HCT116 (cell line): ENCODE measurements around the gene OR1F1. TPM values are rescaled to one million over a fixed set of nuclear protein-coding genes. Genes with fewer than 3 reads are reported as not detected.

Experiments
- ATAC-seq: fragments of 200-7000 bp; cut with Tn5 transposase; 2 replicates; pipeline ENCODE4 v1.9.1; 2020; ENCODE audit warnings: mild to moderate bottlenecking, moderate library complexity
- BruUV-seq: library from RNA; stranded (reverse); fragments of 400-500 nt; replicated peaks from 2 replicates; lab custom pipeline; 2021; lab: Mats Ljungman, UMichigan
- CTCF ChIA-PET: fragments of 300-600 bp; sonication (Branson Sonifier 250); formaldehyde crosslinking; loops from one replicate; lab custom pipeline; 2021; ENCODE audit warnings: antibody characterized with exemption; lab: Charles Lee
- POLR2A ChIA-PET: fragments of 300-600, 350-600 bp; sonication (Branson Sonifier 250); formaldehyde crosslinking; loops from one replicate; lab custom pipeline; 2021; ENCODE audit warnings: antibody characterized with exemption; lab: Charles Lee
- RAD21 ChIA-PET, 2 experiments: fragments of 300-600 bp; sonication (Branson Sonifier 250); formaldehyde crosslinking; loops; one replicate each; lab custom pipeline; 2023; ENCODE audit warnings: low total read pairs in 2 of 2; ENCODE audit not compliant: uncharacterized antibody in 2 of 2, unreplicated experiment in 2 of 2, low non-redundant PET in 1 of 2; lab: Charles Lee
- DNase-seq: peaks from one replicate; pipeline ENCODE4 v3.0.0-alpha.2; 2010; ENCODE audit warnings: low read depth, low spot score
- H2AFZ ChIP-seq: fragments of 200-600 bp; shearing (Covaris generic), sonication (generic); 2 replicates; pipeline ENCODE4 v1.6.1; 2017; ENCODE audit warnings: low read depth, mixed run types, mixed read lengths, antibody characterized with exemption, low read length; ENCODE audit not compliant: poor library complexity, severe bottlenecking
- H3K27ac ChIP-seq: 2 replicates; pipeline ENCODE4 v1.5.1; 2012; ENCODE audit warnings: low read depth, low read length
- H3K27me3 ChIP-seq: fragments of 200-600 bp; sonication (generic); 2 replicates; pipeline ENCODE4 v1.6.1; 2016; ENCODE audit warnings: mixed run types, low read length, mixed read lengths; ENCODE audit not compliant: insufficient read depth
- H3K36me3 ChIP-seq, 2 experiments: fragments of 200-500 bp in 1 of 2; fragments of 200-600 bp in 1 of 2; sonication (Bioruptor generic) in 1 of 2; sonication (generic) in 1 of 2; 2 replicates each; pipeline versions ENCODE4 v1.5.1 to v1.6.1; 2014 to 2016; ENCODE audit warnings: low read length in 2 of 2, inconsistent platforms in 1 of 2, mixed read lengths in 1 of 2, mixed run types in 1 of 2; ENCODE audit not compliant: insufficient read depth in 2 of 2, control insufficient read depth in 1 of 2
- H3K4me1 ChIP-seq, 2 experiments: fragments of 200-600 bp in 1 of 2; sonication (generic) in 1 of 2; 2 replicates each; pipeline versions ENCODE4 v1.5.1 to v1.6.1; 2012 to 2017; ENCODE audit warnings: low read length in 2 of 2, inconsistent platforms in 1 of 2, mild to moderate bottlenecking in 1 of 2, mixed read lengths in 1 of 2, mixed run types in 1 of 2, moderate library complexity in 1 of 2; ENCODE audit not compliant: insufficient read depth in 2 of 2, control insufficient read depth in 1 of 2
- H3K4me2 ChIP-seq: fragments of 200-600 bp; sonication (generic); 2 replicates; pipeline ENCODE4 v1.6.1; 2017; ENCODE audit warnings: mixed run types, low read length, mixed read lengths
- H3K4me3 ChIP-seq, 2 experiments: fragments of 200-600 bp in 1 of 2; sonication (generic) in 1 of 2; replicated peaks in 1 of 2; 2 replicates each; pipeline ENCODE4 v1.5.1; 2011 to 2016; ENCODE audit warnings: low read length in 2 of 2, control low read depth in 1 of 2, low read depth in 1 of 2, mild to moderate bottlenecking in 1 of 2, mixed read lengths in 1 of 2, mixed run types in 1 of 2
- H3K79me2 ChIP-seq: fragments of 200-600 bp; sonication (generic); 2 replicates; pipeline ENCODE4 v1.6.1; 2017; ENCODE audit warnings: mild to moderate bottlenecking, mixed run types, low read length, moderate library complexity, mixed read lengths; ENCODE audit not compliant: insufficient read depth
- H3K9ac ChIP-seq: fragments of 200-600 bp; sonication (generic); 2 replicates; pipeline ENCODE4 v1.6.1; 2016; ENCODE audit warnings: low read length, mixed read lengths
- H3K9me2 ChIP-seq: fragments of 200-600 bp; sonication (generic), shearing (Covaris generic); 2 replicates; pipeline ENCODE4 v1.6.1; 2017; ENCODE audit warnings: mixed run types, mild to moderate bottlenecking, moderate library complexity; ENCODE audit not compliant: insufficient read depth
- H3K9me3 ChIP-seq, 2 experiments: fragments of 200-500 bp in 1 of 2; fragments of 200-600 bp in 1 of 2; sonication (Bioruptor generic) in 1 of 2; sonication (generic) in 1 of 2; 2 replicates each; pipeline ENCODE4 v1.6.1; 2014 to 2017; ENCODE audit warnings: low read length in 2 of 2, mixed read lengths in 2 of 2, inconsistent platforms in 1 of 2, low read depth in 1 of 2, mild to moderate bottlenecking in 1 of 2, mixed run types in 1 of 2, moderate library complexity in 1 of 2; ENCODE audit not compliant: control insufficient read depth in 1 of 2, insufficient read depth in 1 of 2
- H4K20me1 ChIP-seq: fragments of 200-600 bp; sonication (generic), shearing (Covaris generic); 2 replicates; pipeline ENCODE4 v1.6.1; 2017; ENCODE audit warnings: mixed run types, mild to moderate bottlenecking, moderate library complexity; ENCODE audit not compliant: insufficient read depth
- CEBPB ChIP-seq: IDR thresholded peaks from 2 replicates; pipeline ENCODE4 v1.6.1; 2012; ENCODE audit warnings: low read depth
- EZH2 ChIP-seq: fragments of 200-600 bp; sonication (generic); IDR thresholded peaks from 2 replicates; pipeline ENCODE4 v1.6.1; 2017; ENCODE audit warnings: antibody characterized with exemption, mixed run types
- JUND ChIP-seq: IDR thresholded peaks from 2 replicates; pipeline ENCODE4 v1.6.1; 2012
- POLR2AphosphoS5 ChIP-seq: IDR thresholded peaks from 2 replicates; pipeline ENCODE4 v1.6.1; 2011; ENCODE audit warnings: mild to moderate bottlenecking, low read depth, low read length, moderate library complexity
- SIN3A ChIP-seq: IDR thresholded peaks from 2 replicates; pipeline ENCODE4 v1.6.1; 2012; ENCODE audit warnings: low read depth
- YY1 ChIP-seq: IDR thresholded peaks from 2 replicates; pipeline ENCODE4 v1.6.1; 2011; ENCODE audit warnings: low read length, low read depth, moderate library complexity, mild to moderate bottlenecking; ENCODE audit not compliant: insufficient replicate concordance; ENCODE audit errors: extremely low read depth
- ZBTB33 ChIP-seq: IDR thresholded peaks from 2 replicates; pipeline ENCODE4 v1.6.1; 2011; ENCODE audit warnings: mild to moderate bottlenecking, low read length, moderate library complexity; ENCODE audit not compliant: insufficient replicate concordance; ENCODE audit errors: extremely low read depth
- ZFX ChIP-seq: fragments of 450-650 bp; IDR thresholded peaks from 2 replicates; pipeline ENCODE4 v1.6.1; 2017
- intact Hi-C: fragments of 100-400 bp; cut with micrococcal nuclease; formaldehyde crosslinking; loops from 2 replicates; pipeline ENCODE4 v1.10.0; 2022
- total RNA-seq: library from RNA; stranded (reverse); gene quantifications from one replicate; pipeline ENCODE4 v1.2.1, GENCODE V29; 2021; ENCODE audit not compliant: unreplicated experiment

The OR1F1 gene
- total RNA-seq, 1 experiment from 2014 or later: not detected

- TF ChIP-seq ZBTB33 (no peak), JUND (no peak), CEBPB (no peak), EZH2 (no peak)
- TF ChIP-seq, all 23 proteins: peak for 5
Measured at GRCh38 chr16:3149630-3150345, 38.2 kb upstream of the OR1F1 start (continued).

GRCh38 chr16:3150346-3151218 is 37.4 kb upstream of the OR1F1 start:
- no peaks in the 10 kb centered on the region for H4K20me1 ChIP-seq
- intact Hi-C loops: loop anchor here (1.0 to 5.0 kb wide), 4 partner anchors 8 to 37 kb away; partner anchors contain the start of genes OR1F1 and ZNF213
- H3K9me3 ChIP-seq: no peaks in the 10 kb centered on the region
- TF ChIP-seq POLR2AphosphoS5 (peak; percentile 77), SIN3A (no peak), YY1 (peak; percentile 76), ZFX (no peak)
- peak overlapping the region; percentile 84 for H3K9ac ChIP-seq
- CTCF ChIA-PET: interaction anchor here (1.1 to 4.0 kb wide), 11 partner anchors 12 to 119 kb away, joined by 3 to 41 read pairs (median 6); partner anchors contain the start of genes OR1F1 and ZNF213
- peak overlapping the region; percentile 86 for H3K4me2 ChIP-seq
- no peaks in the 10 kb centered on the region for H3K27me3 ChIP-seq
- peak overlapping the region; percentile 95 for H3K27ac ChIP-seq
- H3K36me3 ChIP-seq: no peaks in the 10 kb centered on the region
- ATAC-seq: peak; percentile 77
- peaks cover 8 to 38% of the 10 kb centered on the region in 2 experiments for H3K4me1 ChIP-seq
- RAD21 ChIA-PET: interaction anchor here (0.5 to 1.3 kb wide), 9 partner anchors 8 to 122 kb away, joined by 3 to 7 read pairs (median 4); partner anchors contain the start of gene ZNF213 (in 2 of the 2)
- H3K79me2 ChIP-seq: no peaks in the 10 kb centered on the region
- H3K9me2 ChIP-seq: no peaks in the 10 kb centered on the region
- POLR2A ChIA-PET: interaction anchor here (0.6 to 3.2 kb wide), 15 partner anchors 9 to 129 kb away, joined by 3 to 34 read pairs (median 4); partner anchors contain the start of genes HCFC1R1, OR1F1, ZNF200 and ZNF213
- H3K4me3 ChIP-seq: peak overlapping the region; percentile 54 to 65
- no peak overlapping the region for H2AFZ ChIP-seq
- TSS peak; percentile 90 for BruUV-seq
- DNase-seq: peak; percentile 92
